Measurements from ENCODE around the gene GATAD1.

DNA sequence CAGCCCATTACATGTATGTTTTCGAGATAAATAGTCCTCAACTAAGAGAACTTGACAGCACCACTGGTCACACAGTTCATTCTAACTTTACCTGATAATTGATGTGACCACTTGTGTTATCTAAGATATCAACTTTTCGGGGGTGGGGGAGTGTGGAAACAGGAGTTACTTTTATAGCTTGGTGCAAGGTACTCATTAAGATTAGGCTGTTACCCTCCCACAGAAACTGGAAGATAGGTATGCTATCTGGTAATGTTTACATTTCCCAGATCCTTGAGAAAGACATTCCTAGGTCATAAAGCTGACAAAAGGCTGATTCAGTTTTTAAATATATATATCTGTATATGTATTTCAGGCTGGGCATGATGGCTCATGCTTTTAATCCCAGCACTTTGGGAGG, 19.4 kb downstream of the GATAD1 start:
- TF ChIP-seq EZH2 (IDR thresholded peaks at IDR 0.05; ENCODE audit: borderline replicate concordance, low read depth, low read length, severe bottlenecking): no peak
- TF ChIP-seq, protein P1, sequence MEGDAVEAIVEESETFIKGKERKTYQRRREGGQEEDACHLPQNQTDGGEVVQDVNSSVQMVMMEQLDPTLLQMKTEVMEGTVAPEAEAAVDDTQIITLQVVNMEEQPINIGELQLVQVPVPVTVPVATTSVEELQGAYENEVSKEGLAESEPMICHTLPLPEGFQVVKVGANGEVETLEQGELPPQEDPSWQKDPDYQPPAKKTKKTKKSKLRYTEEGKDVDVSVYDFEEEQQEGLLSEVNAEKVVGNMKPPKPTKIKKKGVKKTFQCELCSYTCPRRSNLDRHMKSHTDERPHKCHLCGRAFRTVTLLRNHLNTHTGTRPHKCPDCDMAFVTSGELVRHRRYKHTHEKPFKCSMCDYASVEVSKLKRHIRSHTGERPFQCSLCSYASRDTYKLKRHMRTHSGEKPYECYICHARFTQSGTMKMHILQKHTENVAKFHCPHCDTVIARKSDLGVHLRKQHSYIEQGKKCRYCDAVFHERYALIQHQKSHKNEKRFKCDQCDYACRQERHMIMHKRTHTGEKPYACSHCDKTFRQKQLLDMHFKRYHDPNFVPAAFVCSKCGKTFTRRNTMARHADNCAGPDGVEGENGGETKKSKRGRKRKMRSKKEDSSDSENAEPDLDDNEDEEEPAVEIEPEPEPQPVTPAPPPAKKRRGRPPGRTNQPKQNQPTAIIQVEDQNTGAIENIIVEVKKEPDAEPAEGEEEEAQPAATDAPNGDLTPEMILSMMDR (IDR thresholded peaks at IDR 0.05; ENCODE audit: borderline replicate concordance, extremely low read depth, low read length, poor library complexity, severe bottlenecking): no peak
